K562 (cell line): ENCODE data around the gene SND1. TPM values are rescaled to one million over a fixed set of nuclear protein-coding genes. Genes with fewer than 3 reads are reported as not detected.

Experiments
- DACH1 ChIP-seq: fragments of 450-650 bp; IDR thresholded peaks from 2 replicates; pipeline ENCODE4 v1.6.1; 2018; ENCODE audit not compliant: partially characterized antibody
- HLTF ChIP-seq: fragments of 450-650 bp; IDR thresholded peaks from 2 replicates; pipeline ENCODE4 v1.6.1; 2016
- JUNB ChIP-seq: fragments of 450-650 bp; formaldehyde crosslinking; conservative IDR thresholded peaks from 2 replicates; pipeline ENCODE4 v1.4.0; 2020; ENCODE audit warnings: mild to moderate bottlenecking
- JUND ChIP-seq, 2 experiments: IDR thresholded peaks; 2 replicates in 1 of 2; 3 replicates in 1 of 2; pipeline ENCODE4 v1.6.1; 2011; ENCODE audit warnings: borderline replicate concordance in 2 of 2, low read depth in 2 of 2, low read length in 2 of 2, improper control_type of control experiment in 1 of 2, missing biosample characterization in 1 of 2, missing genetic modification characterization in 1 of 2, missing genetic modification reagents in 1 of 2
- NFIX ChIP-seq: fragments of 250-450 bp; sonication (Bioruptor Pico); IDR thresholded peaks from 2 replicates; pipeline ENCODE4 v1.4.0; 2020; ENCODE audit warnings: low read depth, mild to moderate bottlenecking, moderate library complexity
- PHF21A ChIP-seq: fragments of 450-650 bp; IDR thresholded peaks from 2 replicates; pipeline ENCODE4 v1.6.1; 2017; ENCODE audit warnings: low read depth, borderline replicate concordance
- POLR2AphosphoS2 ChIP-seq: IDR thresholded peaks from 2 replicates; pipeline ENCODE4 v1.6.1; 2012; ENCODE audit warnings: low read length, improper control_type of control experiment
- SLC30A9 ChIP-seq: fragments of 250-450 bp; sonication (Bioruptor Pico); IDR thresholded peaks from 2 replicates; pipeline ENCODE4 v1.8.0; 2022; ENCODE audit warnings: mild to moderate bottlenecking, moderate library complexity
- SMAD1 ChIP-seq: fragments of 150-350 bp; IDR thresholded peaks from 2 replicates; pipeline ENCODE4 v1.6.1; 2014; ENCODE audit warnings: low read length, low read depth; ENCODE audit not compliant: partially characterized antibody
- SOX6 ChIP-seq: fragments of 450-650 bp; IDR thresholded peaks from 2 replicates; pipeline ENCODE4 v1.6.1; 2014; ENCODE audit warnings: mild to moderate bottlenecking
- SP2 ChIP-seq: IDR thresholded peaks from 2 replicates; pipeline ENCODE4 v1.6.1; 2011; ENCODE audit warnings: mild to moderate bottlenecking, low read depth, low read length, moderate library complexity; ENCODE audit not compliant: poor library complexity, severe bottlenecking; ENCODE audit errors: extremely low read depth
- SRSF3 ChIP-seq: fragments of 200-400 bp; formaldehyde crosslinking; IDR thresholded peaks from 2 replicates; pipeline ENCODE4 v1.6.1; 2016; ENCODE audit warnings: mild to moderate bottlenecking, low read length, moderate library complexity; ENCODE audit not compliant: insufficient read depth
- SUPT5H ChIP-seq: fragments of 450-650 bp; IDR thresholded peaks from 2 replicates; pipeline ENCODE4 v1.6.1; 2016
- TFAM ChIP-seq: fragments of 250-450 bp; sonication (Bioruptor Pico); conservative IDR thresholded peaks from 2 replicates; pipeline ENCODE4 v1.5.0; 2021; ENCODE audit warnings: mild to moderate bottlenecking, moderate library complexity
- ZNF121 ChIP-seq: sonication (generic); formaldehyde crosslinking; conservative IDR thresholded peaks from 2 replicates; pipeline ENCODE4 v1.8.0; 2022; ENCODE audit warnings: missing genetic modification reagents
- ZNF239 ChIP-seq: fragments of 250-450 bp; sonication (Bioruptor Pico); IDR thresholded peaks from 2 replicates; pipeline ENCODE4 v1.4.0; 2020; ENCODE audit warnings: mild to moderate bottlenecking
- ZNF584 ChIP-seq: fragments of 200-800 bp; sonication (Bioruptor generic); IDR thresholded peaks from 2 replicates; pipeline ENCODE4 v1.6.1; 2016; ENCODE audit warnings: low read depth, mild to moderate bottlenecking, missing genetic modification characterization, missing compliant biosample characterization
- polyA plus RNA-seq, 8 experiments: library from polyadenylated mRNA; depleted of rRNA in 4 of 8; stranded (reverse) in 5 of 8; unstranded in 3 of 8; fragments of >200 nt; fragmentation: Nextera tagmentation in 2 of 8; fragmentation: Illumina TruSeq in 1 of 8; extraction: Ambion mirVana in 2 of 8; extraction: Trizol in 1 of 8; gene quantifications; 2 replicates each; pipeline versions ENCODE4 v1.2.1 to v1.2.3, GENCODE V29; 2011 to 2014; ENCODE audit warnings: inconsistent platforms in 1 of 8, missing spikeins in 1 of 8
- total RNA-seq, 7 experiments: library from RNA; depleted of rRNA in 6 of 7; stranded (reverse); fragments of >200 nt in 6 of 7; fragmentation: Illumina TruSeq in 2 of 7; extraction: Trizol in 2 of 7; gene quantifications; 2 replicates each; pipeline versions ENCODE4 v1.2.1 to v1.2.3, GENCODE V29; 2011 to 2021; ENCODE audit warnings: low replicate concordance in 1 of 7
- TF ChIP-seq, protein P1 (sequence below): fragments of 450-650 bp; IDR thresholded peaks from 2 replicates; pipeline ENCODE4 v1.6.1; 2016
- TF ChIP-seq, protein P2 (sequence below): fragments of 450-650 bp; IDR thresholded peaks from 2 replicates; pipeline ENCODE4 v1.6.1; 2016; ENCODE audit warnings: low read depth

The SND1 gene
- total and polyA plus RNA-seq, 9 of the 15 experiments (the other 6 are each of a cell fraction or from before 2014, with no cell fraction given), result 46.5 to 307 (median 191) TPM

DNA sequence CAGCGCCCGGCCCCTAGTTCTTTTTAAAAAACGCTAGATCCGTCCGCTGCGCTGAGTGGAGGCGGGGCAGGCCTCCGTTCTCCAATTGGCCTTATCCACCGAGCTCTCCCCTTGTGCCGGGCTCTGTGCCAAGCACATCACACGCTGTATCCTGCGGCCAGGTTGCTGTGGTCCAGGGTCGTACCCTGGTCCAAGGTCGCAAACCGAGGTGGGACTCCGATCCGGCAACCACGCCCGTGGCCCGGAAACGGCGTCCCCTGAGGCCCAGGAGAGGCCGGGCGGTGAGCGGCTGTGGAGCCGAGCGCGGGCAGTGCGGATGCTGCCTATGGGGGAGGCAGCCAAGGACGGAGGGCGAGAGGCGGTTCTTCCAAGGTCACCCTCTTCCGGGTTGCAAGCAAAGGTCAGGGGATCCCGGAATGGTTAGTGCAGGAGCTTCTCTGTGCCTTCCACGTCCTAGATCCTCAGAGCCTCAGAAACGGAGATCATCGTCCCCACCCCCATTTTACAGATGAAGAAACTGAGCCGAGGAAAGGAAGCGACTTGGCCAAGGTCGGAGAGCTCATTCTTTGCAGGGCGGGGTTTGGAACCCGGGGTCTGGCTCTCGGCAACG, 451.6 kb downstream of the SND1 start (continued):
- TF ChIP-seq SP2 (no peak), ZNF239 (CRISPR knock-in tag) (no peak), SMAD1 (no peak), JUNB (CRISPR knock-in tag) (no peak), NFIX (CRISPR knock-in tag) (no peak), SRSF3 (no peak), POLR2AphosphoS2 (peak; percentile 66; the same call in 1 of the 2 replicates), ZNF584 (no peak), DACH1 (no peak), JUND (IDR thresholded peaks at IDR 0.05; ENCODE audit: borderline replicate concordance, low read depth, low read length) (no peak), JUND (tag; IDR thresholded peaks at IDR 0.05; ENCODE audit: borderline replicate concordance, low read depth, low read length) (no peak), SOX6 (no peak), SUPT5H (0 out of 2 replicates have a peak, but pooled peaks have one; percentile 21), SLC30A9 (CRISPR knock-in tag) (no peak), PHF21A (no peak), HLTF (no peak), TFAM (CRISPR knock-in tag) (no peak), ZNF121 (CRISPR knock-in tag) (0 out of 2 replicates have a peak, but pooled peaks have one; percentile 5)
- TF ChIP-seq, protein P1, sequence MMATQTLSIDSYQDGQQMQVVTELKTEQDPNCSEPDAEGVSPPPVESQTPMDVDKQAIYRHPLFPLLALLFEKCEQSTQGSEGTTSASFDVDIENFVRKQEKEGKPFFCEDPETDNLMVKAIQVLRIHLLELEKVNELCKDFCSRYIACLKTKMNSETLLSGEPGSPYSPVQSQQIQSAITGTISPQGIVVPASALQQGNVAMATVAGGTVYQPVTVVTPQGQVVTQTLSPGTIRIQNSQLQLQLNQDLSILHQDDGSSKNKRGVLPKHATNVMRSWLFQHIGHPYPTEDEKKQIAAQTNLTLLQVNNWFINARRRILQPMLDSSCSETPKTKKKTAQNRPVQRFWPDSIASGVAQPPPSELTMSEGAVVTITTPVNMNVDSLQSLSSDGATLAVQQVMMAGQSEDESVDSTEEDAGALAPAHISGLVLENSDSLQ, result no peak
- TF ChIP-seq, protein P2, sequence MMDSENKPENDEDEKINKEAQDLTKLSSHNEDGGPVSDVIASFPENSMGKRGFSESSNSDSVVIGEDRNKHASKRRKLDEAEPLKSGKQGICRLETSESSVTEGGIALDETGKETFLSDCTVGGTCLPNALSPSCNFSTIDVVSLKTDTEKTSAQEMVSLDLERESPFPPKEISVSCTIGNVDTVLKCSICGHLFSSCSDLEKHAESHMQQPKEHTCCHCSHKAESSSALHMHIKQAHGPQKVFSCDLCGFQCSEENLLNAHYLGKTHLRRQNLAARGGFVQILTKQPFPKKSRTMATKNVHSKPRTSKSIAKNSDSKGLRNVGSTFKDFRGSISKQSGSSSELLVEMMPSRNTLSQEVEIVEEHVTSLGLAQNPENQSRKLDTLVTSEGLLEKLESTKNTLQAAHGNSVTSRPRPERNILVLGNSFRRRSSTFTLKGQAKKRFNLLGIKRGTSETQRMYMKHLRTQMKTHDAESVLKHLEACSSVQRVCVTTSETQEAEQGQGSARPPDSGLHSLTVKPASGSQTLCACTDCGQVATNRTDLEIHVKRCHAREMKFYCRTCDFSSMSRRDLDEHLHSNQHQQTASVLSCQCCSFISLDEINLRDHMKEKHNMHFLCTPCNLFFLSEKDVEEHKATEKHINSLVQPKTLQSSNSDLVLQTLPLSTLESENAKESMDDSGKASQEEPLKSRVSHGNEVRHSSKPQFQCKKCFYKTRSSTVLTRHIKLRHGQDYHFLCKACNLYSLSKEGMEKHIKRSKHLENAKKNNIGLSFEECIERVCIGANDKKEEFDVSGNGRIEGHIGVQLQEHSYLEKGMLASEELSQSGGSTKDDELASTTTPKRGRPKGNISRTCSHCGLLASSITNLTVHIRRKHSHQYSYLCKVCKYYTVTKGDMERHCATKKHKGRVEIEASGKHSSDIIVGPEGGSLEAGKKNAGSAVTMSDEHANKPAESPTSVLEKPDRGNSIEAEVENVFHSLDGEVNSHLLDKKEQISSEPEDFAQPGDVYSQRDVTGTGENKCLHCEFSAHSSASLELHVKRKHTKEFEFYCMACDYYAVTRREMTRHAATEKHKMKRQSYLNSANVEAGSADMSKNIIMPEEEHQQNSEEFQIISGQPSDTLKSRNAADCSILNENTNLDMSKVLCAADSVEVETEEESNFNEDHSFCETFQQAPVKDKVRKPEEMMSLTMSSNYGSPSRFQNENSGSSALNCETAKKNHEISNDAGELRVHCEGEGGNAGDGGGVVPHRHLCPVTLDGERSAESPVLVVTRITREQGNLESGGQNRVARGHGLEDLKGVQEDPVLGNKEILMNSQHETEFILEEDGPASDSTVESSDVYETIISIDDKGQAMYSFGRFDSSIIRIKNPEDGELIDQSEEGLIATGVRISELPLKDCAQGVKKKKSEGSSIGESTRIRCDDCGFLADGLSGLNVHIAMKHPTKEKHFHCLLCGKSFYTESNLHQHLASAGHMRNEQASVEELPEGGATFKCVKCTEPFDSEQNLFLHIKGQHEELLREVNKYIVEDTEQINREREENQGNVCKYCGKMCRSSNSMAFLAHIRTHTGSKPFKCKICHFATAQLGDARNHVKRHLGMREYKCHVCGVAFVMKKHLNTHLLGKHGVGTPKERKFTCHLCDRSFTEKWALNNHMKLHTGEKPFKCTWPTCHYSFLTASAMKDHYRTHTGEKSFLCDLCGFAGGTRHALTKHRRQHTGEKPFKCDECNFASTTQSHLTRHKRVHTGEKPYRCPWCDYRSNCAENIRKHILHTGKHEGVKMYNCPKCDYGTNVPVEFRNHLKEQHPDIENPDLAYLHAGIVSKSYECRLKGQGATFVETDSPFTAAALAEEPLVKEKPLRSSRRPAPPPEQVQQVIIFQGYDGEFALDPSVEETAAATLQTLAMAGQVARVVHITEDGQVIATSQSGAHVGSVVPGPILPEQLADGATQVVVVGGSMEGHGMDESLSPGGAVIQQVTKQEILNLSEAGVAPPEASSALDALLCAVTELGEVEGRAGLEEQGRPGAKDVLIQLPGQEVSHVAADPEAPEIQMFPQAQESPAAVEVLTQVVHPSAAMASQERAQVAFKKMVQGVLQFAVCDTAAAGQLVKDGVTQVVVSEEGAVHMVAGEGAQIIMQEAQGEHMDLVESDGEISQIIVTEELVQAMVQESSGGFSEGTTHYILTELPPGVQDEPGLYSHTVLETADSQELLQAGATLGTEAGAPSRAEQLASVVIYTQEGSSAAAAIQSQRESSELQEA, result no peak
